GM19193 (cell line): Measurements from ENCODE around the gene MYO1B.

ENCODE experiments used
- POLR2A ChIP-seq: IDR thresholded peaks from 4 replicates; pipeline ENCODE4 v1.6.1; 2011; ENCODE audit not compliant: insufficient read depth, insufficient read length; ENCODE audit errors: extremely low read depth

MYO1B gene

DNA sequence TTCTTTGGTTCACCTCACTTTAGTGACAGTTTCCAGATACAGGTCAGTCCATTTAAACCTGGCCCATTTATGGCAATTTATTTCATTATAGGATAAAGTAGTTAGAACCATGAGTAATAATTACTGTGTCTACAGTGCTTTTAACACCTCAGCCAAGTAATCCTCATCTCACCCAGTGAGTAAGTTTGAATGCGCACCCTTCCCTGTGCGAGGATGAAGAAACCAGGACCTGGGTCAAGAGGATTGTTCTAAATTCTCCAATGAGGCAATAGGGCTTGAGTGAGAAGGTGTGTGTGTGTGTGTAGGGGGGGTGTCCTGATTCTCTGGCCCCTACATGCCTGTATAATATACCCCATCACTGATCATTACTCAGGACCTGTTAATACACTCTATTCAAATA lies 854 bp upstream of the MYO1B start:
- TF ChIP-seq POLR2A, result no peak

DNA sequence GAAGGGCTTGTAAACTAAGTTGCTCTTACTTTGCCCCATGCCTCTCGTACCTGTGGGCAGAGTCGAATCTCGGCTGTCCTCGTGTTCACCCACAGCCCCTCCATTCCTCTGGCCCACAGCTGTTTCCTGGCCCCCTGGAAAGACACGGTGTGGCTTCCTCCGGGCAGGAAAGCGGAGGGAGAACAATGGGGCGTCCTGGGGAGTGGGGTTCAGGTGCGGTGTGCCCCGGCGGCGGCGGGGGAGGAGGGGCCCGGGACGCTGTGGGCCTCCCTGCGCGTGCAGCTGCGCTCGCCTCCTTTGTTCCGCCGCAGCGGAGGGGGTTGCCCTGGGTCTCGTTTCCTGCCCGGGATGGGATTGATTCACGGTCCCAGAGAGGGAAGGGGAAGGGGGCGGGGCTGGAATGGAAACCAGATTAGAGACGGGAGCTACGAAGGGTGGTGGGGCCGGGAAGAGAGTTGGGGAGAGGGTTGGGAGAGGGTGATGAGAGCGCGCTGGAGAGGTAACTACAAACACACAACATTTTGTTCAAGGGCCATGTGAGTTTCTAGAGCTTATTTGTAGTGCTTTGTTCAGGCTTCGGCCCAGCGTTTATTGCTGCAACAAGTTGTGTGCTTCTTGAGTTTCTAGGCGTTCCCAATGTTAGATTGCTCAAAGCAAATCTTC lies 796 bp downstream of the MYO1B start:
- no peak for TF ChIP-seq POLR2A

DNA sequence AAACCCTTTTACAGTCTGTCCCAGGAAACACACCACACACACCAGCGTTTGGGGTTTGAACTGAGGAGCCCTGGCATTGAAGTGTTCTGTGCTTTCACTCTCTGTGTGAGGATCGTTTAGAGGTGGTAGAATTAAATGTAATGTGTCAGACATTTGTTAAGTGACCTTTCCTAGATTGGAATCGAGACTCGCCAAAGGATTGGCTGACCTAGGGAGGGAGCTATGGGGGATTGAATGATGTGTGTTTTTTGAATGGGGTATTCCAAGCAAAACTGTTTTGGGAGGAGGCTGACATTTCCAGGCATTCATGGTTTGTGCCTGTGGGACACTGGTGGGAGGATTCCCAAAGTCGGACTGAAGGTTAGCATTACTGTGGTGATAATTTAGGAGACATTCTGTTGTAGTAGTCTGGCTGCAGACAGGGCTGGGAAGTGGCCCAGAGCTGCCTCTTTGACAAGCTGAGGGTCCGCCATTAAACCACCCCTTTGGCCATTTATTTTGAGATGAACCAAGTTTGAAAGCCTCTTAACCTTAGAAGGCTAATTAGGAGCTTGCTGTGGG lies 1.7 kb downstream of the MYO1B start:
- no peak for TF ChIP-seq POLR2A

DNA sequence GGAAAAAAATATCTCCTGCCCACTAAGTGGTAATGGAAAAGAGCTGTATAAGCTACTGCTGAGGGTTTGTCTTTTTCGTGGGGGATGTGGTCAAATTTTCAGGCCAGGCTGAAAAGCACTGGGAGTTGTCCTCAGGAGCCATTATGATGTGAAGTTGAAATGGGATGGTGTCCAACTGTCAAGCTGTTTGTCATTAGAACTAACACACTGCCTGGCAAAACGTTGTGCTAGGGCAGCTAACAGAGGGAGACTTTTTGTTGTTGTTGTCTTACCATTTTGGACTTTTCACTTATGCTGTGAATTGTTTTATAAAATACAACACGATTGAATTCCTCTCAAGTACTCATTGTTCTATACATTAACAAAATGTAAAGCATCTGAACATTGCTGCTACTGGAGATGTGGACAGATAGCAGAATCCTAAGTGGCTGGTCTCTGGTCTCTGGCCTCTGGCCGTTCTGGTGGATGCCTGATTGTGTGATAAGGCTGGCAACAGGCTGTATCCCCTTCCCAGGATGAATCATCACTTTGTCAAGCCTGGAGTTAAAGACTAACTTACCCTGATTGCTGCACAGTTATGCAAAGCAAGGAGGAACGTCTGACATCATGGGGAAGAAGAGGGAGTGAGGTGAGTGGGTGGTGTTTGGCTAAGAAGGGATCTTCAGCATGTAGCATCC lies 2.3 kb downstream of the MYO1B start:
- TF ChIP-seq POLR2A, result no peak

DNA sequence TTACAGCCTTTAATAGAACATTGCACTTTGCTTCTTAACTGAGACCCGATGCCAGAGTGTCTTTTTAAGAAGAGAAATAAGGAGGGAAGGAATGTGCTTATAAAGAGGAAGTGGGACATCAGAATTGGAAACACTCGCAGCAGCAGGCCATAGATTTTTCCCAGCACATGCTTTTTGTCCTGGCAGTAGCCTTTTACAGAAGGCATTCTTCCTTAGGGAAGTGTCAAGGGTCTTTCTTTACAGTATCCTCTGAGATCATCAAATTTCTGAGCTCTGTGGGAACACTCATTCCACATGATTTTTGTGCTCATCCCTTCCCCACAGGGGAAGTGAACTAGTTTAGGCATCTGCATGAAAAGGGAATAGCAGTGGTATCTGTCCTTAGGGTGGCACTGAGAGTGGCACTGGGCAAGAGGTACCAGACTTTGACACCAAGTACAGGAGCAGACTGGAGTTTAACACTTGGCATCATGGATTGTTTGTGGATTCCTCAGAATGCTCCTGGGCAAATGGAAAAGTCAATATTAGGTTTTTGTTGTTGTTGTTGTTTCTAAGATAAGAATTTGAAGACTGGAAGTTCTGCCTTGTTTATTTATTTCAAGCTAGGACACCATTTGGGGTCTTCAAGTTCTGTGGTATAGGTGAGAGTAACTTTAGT lies 4.1 kb downstream of the MYO1B start:
- no peak for TF ChIP-seq POLR2A

DNA sequence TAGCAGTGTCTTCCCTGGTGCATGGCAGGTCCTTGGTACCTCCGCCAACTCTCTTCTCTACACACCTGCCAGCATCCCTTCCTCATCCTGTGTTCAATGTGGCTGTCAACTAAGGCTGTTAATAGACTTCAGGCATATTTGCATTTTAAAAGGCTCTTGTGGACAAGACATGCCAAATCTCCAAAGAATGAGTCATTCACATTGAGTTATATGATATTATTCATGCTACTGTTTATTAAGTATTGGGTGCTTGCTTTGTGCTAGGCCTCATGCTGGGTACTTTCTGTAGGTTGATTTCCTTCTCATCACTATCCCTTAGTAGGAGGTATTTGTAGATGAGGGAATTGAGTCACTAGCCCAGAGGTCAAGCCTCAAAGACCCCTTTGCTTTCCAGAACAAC lies 5.2 kb downstream of the MYO1B start:
- no peak for TF ChIP-seq POLR2A

DNA sequence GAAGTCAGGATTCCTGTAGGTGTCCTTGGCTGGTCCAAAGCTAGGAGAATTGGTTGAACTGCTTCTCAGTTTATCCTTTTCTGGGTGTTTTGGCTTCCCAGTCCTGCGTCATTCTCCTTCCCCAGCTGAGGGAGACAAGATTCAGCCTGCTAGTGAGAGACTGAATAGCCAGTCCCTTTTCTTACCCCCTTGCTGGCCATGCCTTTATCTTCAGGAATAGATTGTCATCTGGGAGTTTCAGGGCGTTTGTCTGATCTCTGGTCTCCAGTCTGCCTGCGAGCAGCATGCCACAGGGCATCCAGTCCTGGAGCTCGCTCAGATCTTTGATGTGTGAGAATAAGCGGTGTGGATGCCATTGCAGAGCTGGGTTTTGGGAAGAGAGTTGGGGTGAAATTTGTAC lies 5.8 kb downstream of the MYO1B start:
- TF ChIP-seq POLR2A, result no peak

DNA sequence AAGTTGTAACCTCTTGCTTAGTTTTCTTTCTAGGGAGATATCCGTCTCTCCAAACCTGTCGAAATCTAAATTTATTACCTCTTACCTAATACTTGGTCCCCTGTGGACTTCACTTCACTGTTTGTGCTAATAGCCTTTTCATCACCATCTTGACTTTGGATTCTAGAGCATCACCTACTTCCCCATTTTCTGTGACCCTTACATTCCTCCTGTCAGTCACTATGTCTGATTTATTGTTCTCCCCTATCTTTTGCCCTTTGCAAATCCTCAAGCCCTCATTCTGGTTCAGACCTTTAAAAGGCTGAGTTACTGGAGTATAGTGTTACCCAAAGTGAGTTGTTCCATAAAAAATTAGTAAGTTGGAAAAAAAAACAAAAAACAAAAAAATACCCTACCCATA lies 7.5 kb downstream of the MYO1B start:
- no peak for TF ChIP-seq POLR2A

DNA sequence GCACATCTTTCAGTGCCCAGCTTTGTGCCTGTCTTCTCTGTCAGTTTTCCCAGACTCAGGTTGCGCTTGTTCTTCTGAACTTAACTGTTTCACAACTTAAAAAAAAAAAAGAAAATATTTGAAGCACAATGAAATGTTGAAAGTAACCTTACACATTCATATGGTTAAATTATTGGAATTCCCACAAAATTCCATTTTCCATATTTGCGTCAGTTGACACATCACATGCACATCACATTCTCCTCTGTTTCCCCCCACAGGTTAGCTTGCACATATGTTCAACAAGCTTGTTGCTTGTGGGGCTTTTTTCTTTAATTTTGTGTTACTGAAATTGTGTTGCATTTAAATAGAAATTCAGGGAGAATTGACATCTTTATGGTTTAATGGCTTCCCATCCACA lies 8.3 kb downstream of the MYO1B start:
- no peak for TF ChIP-seq POLR2A

DNA sequence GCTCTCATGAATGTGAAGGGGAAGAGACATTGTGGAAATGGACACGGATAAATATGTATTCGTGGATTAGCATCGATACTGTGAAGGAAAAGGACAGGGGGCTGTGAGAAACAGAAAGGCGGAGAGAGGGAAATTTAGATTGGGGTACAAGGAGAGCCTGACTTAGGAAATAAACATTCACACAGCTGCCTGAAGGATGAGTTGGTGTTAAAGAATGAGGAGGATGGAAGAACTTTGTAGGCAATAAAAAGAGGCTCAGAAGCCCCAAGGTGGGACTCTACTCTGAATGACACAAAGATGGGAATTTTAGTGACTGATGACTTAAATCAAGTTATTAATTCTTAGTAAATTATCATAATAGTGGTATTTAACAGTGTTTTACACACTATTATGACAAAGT lies 10.1 kb downstream of the MYO1B start:
- TF ChIP-seq POLR2A, result no peak

DNA sequence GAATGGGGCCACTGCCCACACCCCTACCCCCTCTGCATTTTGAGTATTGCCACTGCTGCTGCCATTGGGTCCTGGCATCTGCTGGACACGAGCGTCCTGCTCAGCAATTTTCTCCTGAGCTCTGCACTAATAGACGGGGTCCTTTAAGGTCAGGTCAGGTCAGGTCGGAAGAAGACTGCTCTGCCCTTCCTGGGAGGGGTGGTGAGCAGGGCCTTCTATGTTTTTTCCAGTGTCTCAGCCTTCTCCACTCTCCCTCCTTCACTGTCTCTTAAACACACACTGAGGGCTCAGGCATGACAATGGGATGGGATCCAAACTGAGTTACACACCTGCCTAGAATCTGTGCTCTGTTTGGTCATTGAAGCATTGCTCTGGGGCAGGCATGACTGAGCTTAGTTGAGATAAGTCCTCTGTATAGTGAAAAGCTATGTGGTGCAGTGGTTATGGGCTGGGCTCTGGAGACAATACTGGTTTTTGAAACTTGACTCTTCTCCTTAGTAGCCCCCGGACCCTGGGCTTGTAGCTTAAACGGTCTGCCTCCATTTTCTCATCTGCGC lies 10.6 kb downstream of the MYO1B start:
- no peak for TF ChIP-seq POLR2A

DNA sequence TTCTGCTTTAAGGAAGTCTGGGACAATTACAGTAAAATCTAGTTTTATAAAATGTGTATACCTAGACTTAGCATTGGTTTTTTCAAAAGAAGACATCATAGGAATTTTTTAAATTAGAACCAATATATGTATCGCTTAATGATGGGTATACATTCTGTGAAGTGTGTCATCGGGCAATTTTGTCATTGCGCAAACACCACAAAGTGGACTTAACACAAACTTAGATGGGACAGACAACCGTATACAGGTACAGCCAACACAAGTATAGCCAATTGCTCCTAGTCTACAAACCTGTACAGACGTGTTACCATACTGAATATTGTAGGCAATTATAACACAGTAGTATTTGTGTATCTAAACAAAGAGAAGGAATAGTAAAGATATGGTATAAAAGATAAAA lies 12.7 kb downstream of the MYO1B start:
- TF ChIP-seq POLR2A, result no peak

DNA sequence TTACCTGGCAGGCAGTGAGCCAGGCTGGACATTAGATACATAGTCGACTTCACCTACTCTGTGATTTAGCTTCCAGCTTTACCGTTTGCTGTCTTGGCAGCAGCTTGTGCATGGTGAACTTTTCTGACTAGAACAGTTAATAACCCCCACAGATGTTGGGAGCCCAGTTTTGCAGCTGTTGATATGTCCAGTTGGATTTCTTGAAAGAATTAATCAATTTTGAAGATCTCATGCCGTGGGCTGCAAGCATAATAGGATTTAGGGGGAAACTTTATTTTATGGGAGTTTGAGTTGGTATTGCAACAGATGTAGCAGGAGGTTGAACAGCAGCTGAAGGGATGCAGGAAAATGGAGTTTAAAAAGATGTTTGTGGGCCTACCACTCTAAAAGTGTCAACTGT lies 13.8 kb downstream of the MYO1B start:
- TF ChIP-seq POLR2A, result no peak

DNA sequence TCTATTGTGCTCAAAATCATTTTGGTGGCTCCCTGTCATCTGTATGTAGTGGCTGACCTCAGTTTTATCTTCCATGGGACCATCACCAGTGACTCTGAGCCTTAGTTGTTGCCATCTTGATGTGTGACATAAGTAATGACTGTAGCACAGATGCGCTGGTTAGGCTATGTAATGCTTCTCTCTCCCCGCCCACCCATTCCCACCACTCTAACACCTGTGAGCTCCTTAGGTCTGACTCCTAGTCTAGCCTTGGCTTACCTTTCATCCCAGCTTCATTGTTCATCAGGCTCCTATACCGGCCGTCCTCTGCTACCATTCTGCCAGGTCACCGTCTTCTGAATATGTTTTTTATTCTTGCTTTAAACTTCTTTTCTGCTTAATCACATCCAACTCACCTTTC lies 17.2 kb downstream of the MYO1B start:
- no peak for TF ChIP-seq POLR2A

DNA sequence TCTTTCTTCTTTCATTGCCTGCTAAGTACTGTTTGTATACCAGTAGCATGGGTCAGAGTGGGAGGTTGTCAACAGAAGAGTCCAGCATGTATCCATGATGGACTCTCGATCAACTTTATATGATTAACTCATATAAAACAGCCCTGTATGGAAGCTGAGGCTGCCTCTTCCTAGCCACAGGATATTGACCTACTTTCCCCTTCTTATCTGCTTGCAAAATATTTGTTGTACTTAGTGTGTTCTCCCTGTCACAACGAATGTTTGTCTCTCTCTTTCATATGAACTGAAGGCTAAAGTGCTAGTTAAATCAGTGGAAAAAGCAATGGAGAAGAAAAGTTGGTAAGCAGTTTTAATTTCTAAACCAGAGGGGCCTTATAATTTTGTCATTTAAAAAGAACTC lies 17.8 kb downstream of the MYO1B start:
- no peak for TF ChIP-seq POLR2A
